22Rv1 (cell line): ENCODE data around the gene GRHPR.

ENCODE experiments used
- H3K27ac ChIP-seq: fragments of 450-650 bp; 2 replicates; pipeline ENCODE4 v1.5.1; 2017
- CTCF ChIP-seq: fragments of 450-650 bp; IDR thresholded peaks from 2 replicates; pipeline ENCODE4 v1.5.1; 2017; ENCODE audit warnings: mild to moderate bottlenecking
- ZFX ChIP-seq: fragments of 450-650 bp; IDR thresholded peaks from 2 replicates; pipeline ENCODE4 v1.6.1; 2017; ENCODE audit warnings: antibody characterized with exemption, borderline replicate concordance

The GRHPR gene

DNA sequence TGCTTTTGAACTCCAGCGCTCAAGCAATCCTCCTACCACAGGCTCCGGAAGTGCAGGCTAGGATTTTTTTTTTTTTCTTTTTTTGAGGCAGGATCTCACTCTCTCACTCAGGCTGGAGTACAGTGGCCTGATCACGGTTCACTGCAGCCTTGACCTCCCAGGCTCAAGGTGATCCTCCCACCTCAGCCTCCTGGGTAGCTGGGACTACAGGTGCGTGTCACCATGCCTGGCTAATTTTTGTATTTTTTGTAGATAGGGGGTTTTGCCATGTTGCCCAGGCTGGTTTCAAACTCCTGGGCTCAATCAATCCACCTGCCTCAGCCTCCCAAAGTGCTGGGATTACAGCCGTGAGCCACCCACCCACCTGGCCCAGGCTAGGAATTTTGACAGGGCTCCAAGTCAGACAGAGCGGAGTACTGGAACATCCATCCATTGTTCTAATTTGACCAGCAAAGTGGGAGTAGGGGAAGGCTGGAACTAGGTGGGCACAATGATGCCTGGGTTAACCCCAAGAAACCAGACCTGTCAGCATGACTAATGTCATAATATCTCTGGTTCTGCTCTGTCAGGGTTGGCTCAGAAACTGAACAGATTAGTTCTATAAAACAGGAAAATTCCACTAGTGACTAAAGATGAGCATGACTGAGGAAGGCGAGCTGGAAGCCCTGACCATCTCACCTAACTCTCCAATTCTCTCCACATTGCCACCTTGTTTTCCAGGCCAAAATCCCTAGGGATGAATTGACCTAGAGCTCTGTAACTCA, 33.6 kb downstream of the GRHPR start:
- H3K27ac ChIP-seq = no peak overlapping the region

GRCh38 chr9:37456817-37457216, 34.3 kb downstream of the GRHPR start:
- no peak overlapping the region for H3K27ac ChIP-seq
- no peak for TF ChIP-seq ZFX
- no peak for TF ChIP-seq CTCF

More for the DNA sequence above, 33.6 kb downstream of the GRHPR start:
- no peak for TF ChIP-seq ZFX
- no peak for TF ChIP-seq CTCF

DNA sequence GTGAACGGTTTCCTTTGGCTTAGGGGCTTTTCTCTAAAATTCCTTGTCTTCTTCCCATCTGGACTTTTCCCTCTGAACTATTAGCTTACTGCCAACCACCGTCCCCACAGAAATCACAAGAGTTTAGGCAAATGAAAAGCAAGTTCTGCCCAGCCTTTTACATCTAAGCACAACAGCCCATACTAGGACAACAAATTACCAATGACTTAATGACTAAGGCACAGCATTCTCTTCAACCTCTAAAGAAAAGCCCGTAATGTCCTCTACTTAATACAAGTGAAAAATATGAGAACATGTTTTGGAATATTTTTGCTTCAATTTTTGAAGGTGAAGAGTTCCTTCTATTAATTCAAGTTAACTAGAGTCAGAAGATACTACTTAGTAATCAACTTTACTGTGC, 41.5 kb downstream of the GRHPR start:
- TF ChIP-seq CTCF (no peak), ZFX (no peak)
- peak overlapping the region; percentile 99 for H3K27ac ChIP-seq

GRCh38 chr9:37464426-37465248, 42.1 kb downstream of the GRHPR start:
- TF ChIP-seq CTCF (no peak), ZFX (no peak)
- peak overlapping the region; percentile 99 for H3K27ac ChIP-seq

DNA sequence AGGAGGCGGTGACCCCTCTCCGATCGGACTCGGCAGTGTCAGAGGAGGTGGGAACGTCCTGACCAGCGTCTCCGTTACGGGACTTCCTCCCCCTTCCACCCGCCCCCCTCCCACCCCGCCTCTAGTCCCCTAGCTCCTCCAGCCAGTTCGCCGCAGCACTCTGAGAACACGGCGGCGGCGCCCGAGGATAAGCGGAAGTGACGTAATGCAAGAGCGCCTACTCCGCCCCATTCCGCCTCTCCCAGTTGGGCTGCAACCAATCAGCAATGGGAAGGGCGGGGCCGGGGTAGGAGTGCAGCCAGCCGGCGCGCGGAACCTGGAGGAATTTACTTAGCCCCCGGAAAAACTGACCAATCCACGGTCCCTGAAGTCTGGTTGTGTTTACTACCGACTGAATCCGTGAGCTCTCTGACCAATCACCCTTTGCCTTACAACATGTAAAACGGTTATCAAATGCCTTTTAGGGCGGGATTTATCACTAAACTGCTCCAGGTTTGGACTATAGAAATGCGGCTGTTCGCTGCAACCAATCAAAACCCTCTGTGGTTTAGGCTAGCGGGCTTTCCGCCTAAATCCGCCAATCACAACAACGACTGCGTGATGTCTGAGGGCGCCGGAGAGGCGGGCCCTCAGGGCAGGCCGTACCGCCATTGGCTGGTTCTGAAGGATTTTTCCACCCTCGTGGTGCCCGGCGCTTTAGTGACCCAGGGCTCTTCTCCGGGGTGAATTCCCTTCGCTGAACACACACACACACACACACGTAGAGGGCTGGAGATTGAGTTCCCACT, 42.9 kb downstream of the GRHPR start, which contains the start of gene ZBTB5:
TSS of gene ZBTB5 (minus strand) at position 202 of the 788 bp plus-strand sequence. CDS start 22,899 bp downstream, outside the sequence.
- TF ChIP-seq ZFX (no peak), CTCF (no peak)
- H3K27ac ChIP-seq = peak within 1 kb of the TSS; percentile 99

- TF ChIP-seq ZFX (no peak), CTCF (no peak)
- H3K27ac ChIP-seq = peak overlapping the region; percentile 99
Observed at GRCh38 chr9:37466037-37466709, 43.7 kb downstream of the GRHPR start.

DNA sequence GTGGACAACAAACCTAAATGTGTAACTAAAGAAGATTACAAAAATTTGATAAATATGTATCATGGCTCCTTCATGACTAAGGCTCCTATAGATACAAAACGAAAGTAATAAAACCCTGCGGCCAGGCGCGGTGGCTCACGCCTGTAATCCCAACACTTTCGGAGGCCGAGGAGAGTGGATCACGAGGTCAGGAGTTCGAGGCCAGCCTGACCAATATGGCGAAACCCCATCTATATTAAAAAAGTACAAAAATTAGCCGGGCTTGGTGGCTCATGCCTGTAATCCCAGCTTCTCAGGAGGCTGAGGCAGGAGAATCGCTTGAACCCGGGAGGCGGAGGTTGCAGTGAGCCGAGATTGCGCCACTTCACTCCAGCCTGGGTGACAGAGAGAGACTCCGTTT, 45.0 kb downstream of the GRHPR start:
- peak overlapping the region; percentile 99 for H3K27ac ChIP-seq
